ENCODE measurements around the gene IMMP2L.

Gene IMMP2L

DNA sequence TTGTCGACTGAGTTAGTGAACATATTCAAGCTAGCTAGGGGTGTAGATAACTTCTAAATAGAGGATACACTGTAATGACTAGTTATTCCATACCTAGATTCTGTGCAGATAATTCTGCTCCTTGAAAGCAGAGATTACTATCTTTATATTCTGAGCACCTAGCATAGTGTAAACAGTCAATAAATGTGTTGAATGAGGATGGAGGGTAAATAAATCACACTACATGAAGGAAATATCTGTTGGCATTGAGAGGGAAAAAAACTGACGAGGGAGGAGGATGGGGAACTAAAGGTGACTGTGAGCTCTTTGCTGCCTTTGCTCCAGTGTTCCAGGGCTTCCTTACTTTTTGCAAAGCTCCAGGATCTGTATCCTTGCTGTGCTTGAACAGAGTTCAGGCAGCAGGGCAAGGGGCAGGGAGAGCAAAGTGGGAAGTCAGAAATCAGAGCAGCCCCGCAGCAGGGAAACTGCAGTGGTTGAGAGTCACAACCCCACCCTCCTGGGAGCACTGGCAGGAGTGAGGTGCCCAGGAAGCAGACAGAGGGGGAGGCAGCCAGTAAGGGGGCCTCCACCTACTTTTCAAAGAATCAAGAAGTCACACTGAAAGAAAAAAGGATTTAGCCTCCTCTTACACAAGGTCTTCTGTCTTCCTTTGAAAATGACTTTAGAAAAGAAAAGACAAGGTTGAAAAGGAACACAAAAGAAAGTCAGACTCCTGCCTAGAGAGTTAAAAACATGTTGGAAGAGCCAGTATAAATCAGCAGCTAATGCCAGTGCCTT is 543.1 kb downstream of the IMMP2L start:
- DNase-seq = no peak

GRCh38 chr7:111018447-111018846 is 543.8 kb downstream of the IMMP2L start:
- DNase-seq = no peak

DNA sequence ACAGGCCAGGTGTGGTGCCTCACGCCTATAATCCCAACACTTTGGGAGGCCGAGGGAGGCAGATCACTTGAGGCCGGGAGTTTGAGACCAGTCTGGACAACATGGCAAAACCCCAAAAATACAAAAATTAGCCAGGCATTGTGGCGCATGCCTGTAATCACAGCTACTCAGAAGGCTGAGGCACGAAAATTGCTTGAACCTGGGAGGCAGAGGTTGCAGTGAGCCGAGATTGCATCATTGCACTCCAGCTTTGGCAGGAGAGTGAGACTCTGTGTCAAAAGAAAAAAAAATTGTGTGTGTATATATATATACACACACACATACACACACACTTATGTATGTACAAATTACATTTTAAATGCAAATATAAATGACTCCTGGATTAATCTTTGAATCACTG is 548.2 kb downstream of the IMMP2L start:
- no peak for DNase-seq

DNA sequence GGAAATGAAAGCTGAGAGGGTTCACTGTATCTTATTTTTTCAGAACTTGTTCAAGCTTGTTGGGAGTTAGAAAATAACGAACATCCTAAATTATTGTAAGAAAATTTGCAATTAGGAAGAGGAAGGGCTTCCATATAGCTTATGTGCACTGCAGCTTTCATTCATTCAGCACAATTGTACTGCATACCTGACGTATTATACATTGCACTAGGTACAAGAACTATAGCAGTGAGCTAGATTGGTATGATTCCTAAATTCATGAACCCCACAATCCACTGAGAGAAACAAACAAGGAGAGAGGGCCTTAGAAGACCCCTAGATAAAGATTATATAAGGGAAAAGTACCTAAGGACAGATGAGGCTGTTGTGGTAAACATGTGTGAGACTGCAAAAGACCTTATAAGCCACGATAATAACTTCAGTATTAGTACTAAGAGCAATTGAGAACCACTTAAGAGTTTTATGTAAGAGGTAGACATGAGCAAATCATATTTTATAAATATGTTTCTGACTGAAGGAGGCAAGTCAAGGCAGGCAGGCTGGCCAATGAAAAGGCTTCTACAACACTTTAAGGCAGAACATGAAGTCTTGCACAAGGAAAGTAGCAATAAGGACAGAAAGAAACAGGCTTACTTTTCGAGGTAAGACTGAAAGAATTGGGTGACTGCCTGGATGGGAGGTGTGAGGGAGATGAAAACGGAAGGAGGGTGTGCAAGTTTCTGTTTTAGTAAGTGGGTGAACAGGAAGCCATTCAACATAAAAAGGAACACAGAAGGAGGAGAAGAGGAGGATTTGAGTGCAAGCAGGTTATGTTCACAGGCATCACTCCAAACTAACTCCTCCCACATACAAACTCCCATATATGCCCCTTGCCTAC is 549.3 kb downstream of the IMMP2L start:
- DNase-seq = peak; percentile 11

DNA sequence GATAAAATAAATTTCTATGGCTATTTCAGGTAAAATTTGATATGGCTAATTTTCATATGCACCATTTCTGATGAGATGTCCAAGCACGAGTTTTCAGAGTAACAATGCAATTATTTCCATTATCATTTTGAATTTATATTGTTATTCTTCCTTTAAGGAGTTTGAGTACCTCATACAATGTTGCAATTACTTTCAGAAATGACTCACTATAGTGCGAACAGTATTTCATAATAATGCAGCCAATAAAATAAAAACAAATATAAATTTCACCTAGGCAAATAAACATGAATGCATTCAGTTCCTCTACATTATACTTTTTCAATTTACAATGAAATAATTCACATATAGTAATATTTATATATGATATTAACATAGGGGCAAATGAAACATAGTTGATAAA is 550.1 kb downstream of the IMMP2L start:
- peak; percentile 30 for DNase-seq

DNA sequence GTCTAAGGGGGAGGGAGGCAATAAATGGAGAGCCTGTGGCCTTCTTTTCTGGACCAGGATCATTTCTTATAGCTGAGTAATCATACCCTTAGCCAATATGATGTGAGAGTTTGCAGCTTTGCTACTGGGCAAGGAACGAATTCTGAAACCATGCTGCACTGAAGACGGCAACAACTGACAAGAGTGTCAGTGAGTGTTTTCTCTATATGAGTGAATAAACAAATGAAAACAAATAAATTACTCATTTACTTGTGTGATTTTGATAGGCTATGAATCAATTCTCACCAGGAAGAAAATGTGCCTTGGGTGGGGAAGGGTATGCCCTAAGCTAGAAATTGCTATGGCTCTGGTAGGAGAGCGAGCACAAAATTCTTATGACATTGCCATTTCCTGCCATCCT is 550.8 kb downstream of the IMMP2L start:
- no peak for DNase-seq

DNA sequence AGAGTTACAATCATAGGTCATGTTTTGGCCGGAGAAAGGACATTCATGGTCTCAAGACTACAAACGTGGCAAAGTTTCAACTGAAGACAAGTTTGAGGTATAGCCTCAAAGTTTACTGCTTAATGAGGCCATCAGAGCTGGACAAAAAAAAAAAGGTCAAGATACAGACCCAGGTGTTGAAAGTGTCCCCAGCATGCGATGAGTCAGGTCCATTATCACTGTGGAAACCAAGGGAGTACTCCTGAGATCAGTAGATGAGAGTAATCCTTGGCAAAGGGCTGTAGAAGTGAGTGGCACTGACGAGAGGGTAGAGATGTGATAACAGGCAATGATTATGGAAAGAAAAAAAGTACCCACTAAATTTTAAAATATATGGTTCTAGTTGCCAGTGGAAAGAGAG is 551.5 kb downstream of the IMMP2L start:
- no peak for DNase-seq

- peak; percentile 32 for DNase-seq
These were observed 552.7 kb downstream of the IMMP2L start for GRCh38 chr7:111009526-111010040.

DNA sequence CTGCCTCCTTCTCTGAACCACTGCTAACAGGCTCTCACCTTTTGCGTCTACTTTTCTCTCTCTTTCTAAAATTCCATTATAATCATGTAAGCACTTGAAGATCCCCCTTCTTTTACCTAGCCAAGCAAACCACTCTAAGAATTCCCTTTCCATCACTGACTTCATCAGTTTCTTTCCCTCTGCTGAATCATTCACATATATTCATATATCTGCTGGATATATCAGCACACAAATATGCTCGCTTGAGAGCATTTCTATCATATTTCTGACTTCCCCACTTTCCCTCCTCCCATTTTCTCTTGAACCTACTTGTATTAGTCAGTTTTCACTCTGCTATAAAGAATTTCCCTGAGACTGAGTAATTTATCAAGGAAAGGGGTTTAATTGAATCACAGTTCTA is 555.6 kb downstream of the IMMP2L start:
- no peak for DNase-seq

DNA sequence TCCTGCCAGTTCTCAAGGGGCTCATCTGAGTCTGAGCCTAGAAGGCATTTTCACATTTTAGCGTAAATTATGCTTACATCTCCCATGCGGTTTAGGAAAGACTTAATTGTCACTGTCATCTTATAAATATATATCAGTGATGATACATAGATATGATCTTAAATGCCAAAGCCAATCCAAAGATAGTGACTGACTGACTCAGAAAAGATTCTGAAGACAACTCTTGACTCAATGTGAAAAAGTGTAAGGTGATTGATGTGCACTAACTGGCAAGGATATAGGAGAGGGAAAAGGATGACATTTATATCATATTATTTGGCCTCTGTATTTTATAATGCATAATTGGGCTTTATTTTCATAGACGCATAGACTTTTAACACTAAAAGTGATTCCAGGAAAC is 556.3 kb downstream of the IMMP2L start:
- DNase-seq = no peak

GRCh38 chr7:111005445-111005844 is 556.8 kb downstream of the IMMP2L start:
- no peak for DNase-seq

DNA sequence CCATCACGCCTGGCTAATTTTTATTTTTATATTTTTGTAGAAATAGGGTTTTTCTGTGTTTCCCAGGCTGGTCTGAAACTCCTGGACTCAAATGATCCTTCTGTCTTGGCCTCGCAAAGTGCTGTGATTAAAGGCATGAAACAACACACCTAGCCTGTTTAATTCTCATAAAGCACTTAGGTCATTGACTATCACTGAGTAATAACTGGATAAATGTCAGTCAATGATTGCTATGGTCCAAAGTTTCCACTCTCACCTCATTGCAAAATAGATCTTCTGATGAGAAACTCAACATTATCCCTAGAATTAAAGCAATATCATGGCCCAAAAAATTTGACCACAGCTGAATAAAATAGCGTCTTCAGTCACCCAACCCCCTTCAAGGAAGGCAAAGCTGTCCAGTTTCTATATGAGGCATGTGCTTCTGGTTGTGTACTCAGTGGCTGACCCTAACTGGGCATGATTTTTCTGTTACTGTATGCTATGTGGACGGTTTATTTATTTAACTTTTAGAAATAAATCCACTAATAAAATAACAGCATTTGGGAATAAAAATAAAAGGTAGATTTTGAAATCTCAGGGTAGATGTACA is 557.9 kb downstream of the IMMP2L start:
- no peak for DNase-seq

DNA sequence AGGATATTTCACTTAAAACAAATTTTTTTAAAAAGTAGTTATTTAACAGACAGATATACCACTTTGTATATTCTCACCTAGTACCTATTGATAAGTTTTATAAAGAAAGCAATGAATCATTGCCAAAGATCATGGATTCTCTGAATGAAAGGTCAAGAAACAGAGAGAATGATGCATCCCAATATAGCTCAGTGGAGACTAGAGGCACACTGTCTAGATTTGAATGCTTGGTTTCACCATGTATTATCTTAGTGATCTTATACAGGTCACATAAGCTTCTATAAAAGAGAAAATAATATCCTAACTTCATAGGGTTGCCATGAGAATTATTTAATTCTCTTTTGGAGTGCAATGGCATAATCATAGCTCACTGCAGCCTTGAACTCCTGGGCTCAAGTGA is 558.4 kb downstream of the IMMP2L start:
- DNase-seq = no peak

- no peak for DNase-seq
These were observed 568.0 kb downstream of the IMMP2L start for GRCh38 chr7:110994028-110994967.

DNA sequence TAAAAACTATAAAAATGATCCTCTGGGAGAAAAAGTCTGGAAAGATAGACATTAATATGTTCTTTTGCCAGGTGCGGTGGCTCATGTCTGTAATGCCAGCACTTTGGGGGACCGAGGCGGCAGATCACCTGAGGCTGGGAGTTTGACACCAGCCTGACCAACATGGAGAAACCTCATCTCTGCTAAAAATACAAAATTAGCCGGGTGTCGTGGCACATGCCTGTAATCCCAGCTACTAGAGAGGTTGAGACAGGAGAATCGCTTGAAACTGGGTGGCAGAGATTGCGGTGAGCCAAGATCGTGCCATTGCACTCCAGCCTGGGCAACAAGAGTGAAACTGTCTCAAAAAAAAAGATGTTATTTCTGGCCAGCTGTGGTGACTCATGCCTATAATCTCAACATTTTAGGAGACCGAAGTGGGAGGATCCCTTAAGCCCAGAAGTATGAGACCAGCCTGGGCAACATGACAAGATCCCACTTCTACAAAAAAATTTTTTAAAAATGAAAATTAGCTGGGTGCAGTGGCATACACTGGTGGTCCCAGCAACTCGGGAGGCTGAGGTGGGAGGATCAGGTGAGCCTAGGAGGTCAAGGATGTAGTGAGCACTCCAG is 573.3 kb downstream of the IMMP2L start:
- no peak for DNase-seq

DNA sequence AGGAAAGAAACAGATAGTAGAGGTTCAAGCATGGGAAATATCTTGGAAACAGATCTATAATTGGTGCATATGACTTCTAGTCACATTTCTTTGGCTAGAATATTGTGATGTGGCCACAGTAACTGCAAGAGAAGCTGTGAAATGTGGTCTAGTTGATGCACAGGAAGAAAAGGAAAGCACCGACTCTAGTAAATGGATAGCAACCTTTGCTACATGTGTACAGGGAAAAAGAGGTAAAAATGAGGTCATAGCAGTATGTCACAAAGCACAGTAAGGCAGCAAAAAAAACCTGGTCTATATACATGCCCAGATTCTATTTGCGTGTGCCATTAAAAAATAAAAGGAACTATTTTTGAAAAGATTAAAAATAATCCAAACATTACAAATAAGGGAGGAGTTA is 573.9 kb downstream of the IMMP2L start:
- DNase-seq = no peak

DNA sequence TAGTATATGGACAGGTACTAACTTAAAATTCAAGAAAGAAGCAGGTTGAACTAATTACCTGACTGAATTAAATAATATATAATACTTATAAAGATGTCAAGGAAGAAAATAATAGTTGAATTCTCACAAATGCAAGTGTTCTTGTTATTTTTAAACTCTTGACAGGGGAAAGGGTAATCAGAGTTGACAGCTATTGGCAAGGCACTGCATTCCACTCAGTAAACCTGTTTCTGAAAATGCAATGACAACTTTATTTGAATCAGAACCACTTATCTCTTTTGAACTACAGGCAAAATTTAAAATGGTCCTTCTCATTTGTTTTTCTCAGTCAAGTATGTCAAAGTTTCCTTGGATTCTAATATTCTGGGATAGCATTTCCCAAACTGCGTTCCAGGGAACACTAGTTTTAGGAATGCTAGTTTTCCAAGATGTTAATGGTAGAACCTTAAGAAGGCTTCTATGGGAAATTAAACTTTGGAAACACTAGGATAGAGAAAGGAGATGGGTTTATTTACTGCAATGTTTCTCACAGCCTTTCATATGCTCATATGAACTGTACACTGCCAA is 575.1 kb downstream of the IMMP2L start:
- DNase-seq = no peak

DNA sequence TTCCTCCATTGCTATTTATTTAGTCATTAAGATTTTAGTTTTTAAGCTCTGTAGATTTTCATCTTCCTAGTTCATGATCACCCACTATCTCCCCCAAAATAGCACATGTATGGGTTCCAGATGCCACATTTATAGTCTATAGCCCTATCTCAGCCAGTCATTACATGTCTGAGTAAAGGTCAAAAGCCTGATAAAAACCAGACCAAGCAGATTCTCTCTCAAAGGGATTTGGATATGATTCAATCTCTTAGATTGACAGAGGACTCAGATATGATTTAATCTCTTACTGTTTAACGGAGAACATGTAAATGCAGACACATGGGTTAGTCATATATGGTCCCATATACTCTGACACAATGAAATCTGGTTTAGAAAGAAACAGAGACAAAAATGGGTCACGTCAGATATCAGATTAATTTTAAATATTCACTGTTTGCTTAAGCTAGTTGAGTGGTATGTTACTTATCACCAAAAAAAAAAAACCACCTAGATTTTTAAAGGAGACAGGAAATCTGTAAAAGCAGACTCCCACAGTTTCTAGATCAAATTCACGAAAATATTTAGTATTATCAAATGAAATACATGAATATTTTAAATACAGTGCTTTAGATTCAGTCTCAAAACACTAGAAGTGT is 578.4 kb downstream of the IMMP2L start:
- no peak for DNase-seq

GRCh38 chr7:110977127-110977737 is 585.1 kb downstream of the IMMP2L start:
- DNase-seq = no peak

- no peak for DNase-seq
These were observed 586.8 kb downstream of the IMMP2L start for GRCh38 chr7:110975486-110975885.

DNA sequence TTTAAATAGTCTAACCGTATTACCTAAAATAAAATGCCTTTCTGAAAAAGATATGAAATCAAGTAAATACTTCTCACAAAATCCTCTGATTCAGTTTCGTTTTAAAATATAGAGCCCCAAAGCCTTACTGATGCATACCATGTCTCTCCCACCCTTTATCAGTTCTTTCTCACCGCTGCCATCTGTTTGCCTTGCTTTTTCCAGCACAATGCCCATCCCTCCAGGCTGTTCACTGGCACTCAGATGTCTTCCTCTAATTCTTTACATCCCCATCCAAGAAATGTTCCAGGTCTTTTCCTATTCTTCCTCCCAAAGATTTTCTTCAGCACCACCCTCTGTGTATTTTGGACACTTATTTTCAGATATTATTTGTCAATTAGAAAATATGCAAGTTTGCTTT is 587.9 kb downstream of the IMMP2L start:
- no peak for DNase-seq

Data from suppressor macrophage treated with lipopolysaccharide for 4 hours (primary cell).